Mesenchymal stem cell (in vitro differentiated cells and primary cell): Measurements from ENCODE around the gene OR51B2.
"Not testable (repeated sequence)": the region's sequence is repeated elsewhere in the genome, so short reads cannot be mapped to it uniquely, and the experiment has no call there.

Source experiments
- DNase-seq: peaks from one replicate; pipeline ENCODE4 v3.0.0-alpha.2; 2013
- H2AFZ ChIP-seq: one replicate; pipeline ENCODE4 v1.6.1; 2013; ENCODE audit warnings: low read depth, mild to moderate bottlenecking, control low read depth, inconsistent platforms, low read length, moderate library complexity
- H2AK5ac ChIP-seq: 2 replicates; pipeline ENCODE4 v1.6.1; 2013; ENCODE audit warnings: low read length, moderate library complexity, mild to moderate bottlenecking, inconsistent platforms; ENCODE audit not compliant: severe bottlenecking
- H2BK120ac ChIP-seq: one replicate; pipeline ENCODE4 v1.6.1; 2013; ENCODE audit warnings: low read depth, mild to moderate bottlenecking, inconsistent platforms, low read length, moderate library complexity
- H2BK12ac ChIP-seq, 2 experiments: one replicate each; pipeline ENCODE4 v1.6.1; 2013; ENCODE audit warnings: inconsistent platforms in 2 of 2, low read length in 2 of 2, mild to moderate bottlenecking in 2 of 2, moderate library complexity in 2 of 2, control low read depth in 1 of 2
- H2BK15ac ChIP-seq: one replicate; pipeline ENCODE4 v1.6.1; 2013; ENCODE audit warnings: mild to moderate bottlenecking, low read depth, inconsistent platforms; ENCODE audit not compliant: poor library complexity, severe bottlenecking
- H2BK5ac ChIP-seq: 2 replicates; pipeline ENCODE4 v1.6.1; 2013; ENCODE audit warnings: low read depth, mild to moderate bottlenecking, low read length, control low read depth, inconsistent platforms; ENCODE audit not compliant: poor library complexity, severe bottlenecking
- H3K14ac ChIP-seq, 2 experiments: one replicate each; pipeline ENCODE4 v1.6.1; 2013; ENCODE audit warnings: inconsistent platforms in 2 of 2, low read length in 2 of 2, control low read depth in 1 of 2, mild to moderate bottlenecking in 1 of 2, moderate library complexity in 1 of 2
- H3K18ac ChIP-seq, 2 experiments: one replicate each; pipeline ENCODE4 v1.6.1; 2013; ENCODE audit warnings: inconsistent platforms in 2 of 2, low read length in 2 of 2, control low read depth in 1 of 2, low read depth in 1 of 2, mild to moderate bottlenecking in 1 of 2
- H3K23ac ChIP-seq, 2 experiments: one replicate each; pipeline ENCODE4 v1.6.1; 2013; ENCODE audit warnings: inconsistent platforms in 2 of 2, low read length in 2 of 2, mild to moderate bottlenecking in 2 of 2, moderate library complexity in 2 of 2, control low read depth in 1 of 2
- H3K27ac ChIP-seq: 2 replicates; pipeline ENCODE4 v1.5.1; 2013; ENCODE audit warnings: mild to moderate bottlenecking, moderate library complexity, low read length, control low read depth, inconsistent platforms; ENCODE audit not compliant: poor library complexity, severe bottlenecking
- H3K27me3 ChIP-seq, 2 experiments: 2 replicates each; pipeline versions ENCODE4 v1.6.1 to v1.7.0; 2013; ENCODE audit warnings: low read length in 2 of 2, mild to moderate bottlenecking in 2 of 2, moderate library complexity in 2 of 2, control low read depth in 1 of 2, inconsistent platforms in 1 of 2; ENCODE audit not compliant: control insufficient read depth in 1 of 2, insufficient read depth in 1 of 2
- H3K36me3 ChIP-seq, 2 experiments: 2 replicates each; pipeline versions ENCODE4 v1.6.1 to v1.7.0; 2013; ENCODE audit warnings: low read length in 2 of 2, control low read depth in 1 of 2, inconsistent platforms in 1 of 2, low read depth in 1 of 2, mild to moderate bottlenecking in 1 of 2; ENCODE audit not compliant: insufficient read depth in 2 of 2, control insufficient read depth in 1 of 2
- H3K4ac ChIP-seq, 2 experiments: one replicate each; pipeline ENCODE4 v1.6.1; 2013; ENCODE audit warnings: inconsistent platforms in 2 of 2, low read length in 2 of 2, mild to moderate bottlenecking in 2 of 2, moderate library complexity in 2 of 2, control low read depth in 1 of 2, low read depth in 1 of 2
- H3K4me1 ChIP-seq: 2 replicates; pipeline ENCODE4 v1.6.1; 2013; ENCODE audit warnings: low read depth, low read length, control low read depth; ENCODE audit not compliant: control insufficient read depth, insufficient read depth
- H3K4me2 ChIP-seq: 2 replicates; pipeline ENCODE4 v1.6.1; 2013; ENCODE audit warnings: low read length, mild to moderate bottlenecking, inconsistent platforms; ENCODE audit not compliant: poor library complexity, severe bottlenecking
- H3K4me3 ChIP-seq, 2 experiments: 2 replicates each; pipeline versions ENCODE4 v1.5.1 to v1.7.0; 2013; ENCODE audit warnings: low read length in 2 of 2, mild to moderate bottlenecking in 2 of 2, control low read depth in 1 of 2, low read depth in 1 of 2; ENCODE audit not compliant: insufficient read depth in 1 of 2
- H3K79me1 ChIP-seq: replicated peaks from 2 replicates; pipeline ENCODE4 v1.6.1; 2013; ENCODE audit warnings: mild to moderate bottlenecking, control low read depth, low read length, inconsistent platforms; ENCODE audit not compliant: poor library complexity, severe bottlenecking
- H3K9ac ChIP-seq: 2 replicates; pipeline ENCODE4 v1.7.0; 2013; ENCODE audit warnings: mild to moderate bottlenecking, low read length, moderate library complexity
- H3K9me3 ChIP-seq: 2 replicates; pipeline ENCODE4 v1.7.0; 2013; ENCODE audit warnings: mild to moderate bottlenecking, low read length; ENCODE audit not compliant: control insufficient read depth
- H4K8ac ChIP-seq: one replicate; pipeline ENCODE4 v1.6.1; 2013; ENCODE audit warnings: inconsistent platforms, mild to moderate bottlenecking, low read length, moderate library complexity
- H4K91ac ChIP-seq: one replicate; pipeline ENCODE4 v1.6.1; 2013; ENCODE audit warnings: mild to moderate bottlenecking, low read length, inconsistent platforms
- WGBS: methylation state at CpG from one replicate; pipeline ENCODE4 v1.1.7; 2013; ENCODE audit warnings: mixed read lengths; 5-methylcytosine and 5-hydroxymethylcytosine counted together

Gene OR51B2

GRCh38 chr11:5313326-5314023, 10.6 kb downstream of the OR51B2 start:
- not testable (repeated sequence) for H3K27me3 ChIP-seq, H4K91ac ChIP-seq, H3K9me3 ChIP-seq, H3K23ac ChIP-seq, H3K9ac ChIP-seq, H2BK12ac ChIP-seq, H3K4ac ChIP-seq, H2BK5ac ChIP-seq, H2BK120ac ChIP-seq, H4K8ac ChIP-seq, H3K79me1 ChIP-seq, H3K36me3 ChIP-seq, H2BK15ac ChIP-seq, H2AK5ac ChIP-seq, H2AFZ ChIP-seq, H3K14ac ChIP-seq, H3K4me1 ChIP-seq, DNase-seq, H3K4me2 ChIP-seq, H3K18ac ChIP-seq, H3K27ac ChIP-seq, H3K4me3 ChIP-seq
- 56% methylated on average over 1 of the region's 3 CpGs for WGBS

- no peak overlapping the region for H4K91ac ChIP-seq
- H2BK5ac ChIP-seq = no peak overlapping the region
- DNase-seq = no peak
- H3K79me1 ChIP-seq = no peaks in the 10 kb centered on the region
- no peaks in the 10 kb centered on the region for H3K36me3 ChIP-seq
- H3K4me3 ChIP-seq = no peak overlapping the region
- H2BK15ac ChIP-seq = no peak overlapping the region
- H3K18ac ChIP-seq = no peak overlapping the region
- H3K4me1 ChIP-seq = no peaks in the 10 kb centered on the region
- no peak overlapping the region for H2BK120ac ChIP-seq
- no peak overlapping the region for H3K23ac ChIP-seq
- no peak overlapping the region for H3K4me2 ChIP-seq
- no peak overlapping the region for H4K8ac ChIP-seq
- H3K9me3 ChIP-seq = no peaks in the 10 kb centered on the region
- no peak overlapping the region for H3K4ac ChIP-seq
- no peaks in the 10 kb centered on the region for H3K27me3 ChIP-seq
- H3K9ac ChIP-seq = no peak overlapping the region
- no peak overlapping the region for H2AK5ac ChIP-seq
- H3K14ac ChIP-seq = no peak overlapping the region
- no peak overlapping the region for H2AFZ ChIP-seq
- WGBS = 89% methylated on average over 1 of the region's 1 CpG
- no peak overlapping the region for H3K27ac ChIP-seq
- H2BK12ac ChIP-seq = no peak overlapping the region
Measured at GRCh38 chr11:5310423-5310822, 13.7 kb downstream of the OR51B2 start.

GRCh38 chr11:5307256-5308019, 16.7 kb downstream of the OR51B2 start:
- Histone ChIP-seq H2BK5ac (no peak overlapping the region), H4K8ac (no peak overlapping the region), H4K91ac (no peak overlapping the region), H3K27ac (no peak overlapping the region), H3K18ac (no peak overlapping the region), H2AK5ac (no peak overlapping the region), H3K36me3 (no peaks in the 10 kb centered on the region), H2BK12ac (no peak overlapping the region), H3K4me3 (no peak overlapping the region), H2BK120ac (no peak overlapping the region), H3K9ac (no peak overlapping the region), H3K27me3 (no peaks in the 10 kb centered on the region), H3K4me2 (no peak overlapping the region), H3K4me1 (no peaks in the 10 kb centered on the region), H3K14ac (no peak overlapping the region), H3K9me3 (no peaks in the 10 kb centered on the region), H3K23ac (no peak overlapping the region), H3K79me1 (no peaks in the 10 kb centered on the region), H2AFZ (no peak overlapping the region), H3K4ac (no peak overlapping the region), H2BK15ac (no peak overlapping the region)
- no peak for DNase-seq
- WGBS = 90% methylated on average over 2 of the region's 2 CpGs

GRCh38 chr11:5304046-5304445, 20.1 kb downstream of the OR51B2 start:
- no peaks in the 10 kb centered on the region for H3K9me3 ChIP-seq
- H3K14ac ChIP-seq = no peak overlapping the region
- no peak overlapping the region for H4K91ac ChIP-seq
- H3K4me2 ChIP-seq = no peak overlapping the region
- H3K27me3 ChIP-seq = no peaks in the 10 kb centered on the region
- H3K4me1 ChIP-seq = no peaks in the 10 kb centered on the region
- WGBS = no CpG with 5 or more reads among the region's 1 CpG
- no peak overlapping the region for H3K9ac ChIP-seq
- H3K4me3 ChIP-seq = no peak overlapping the region
- H2BK5ac ChIP-seq = no peak overlapping the region
- H4K8ac ChIP-seq = no peak overlapping the region
- H3K18ac ChIP-seq = no peak overlapping the region
- no peak for DNase-seq
- H3K36me3 ChIP-seq = no peaks in the 10 kb centered on the region
- no peak overlapping the region for H2BK12ac ChIP-seq
- no peak overlapping the region for H3K27ac ChIP-seq
- no peaks in the 10 kb centered on the region for H3K79me1 ChIP-seq
- H3K4ac ChIP-seq = no peak overlapping the region
- H2BK15ac ChIP-seq = no peak overlapping the region
- no peak overlapping the region for H2AFZ ChIP-seq
- no peak overlapping the region for H2BK120ac ChIP-seq
- H3K23ac ChIP-seq = no peak overlapping the region
- H2AK5ac ChIP-seq = no peak overlapping the region
